OCI-LY1 (cell line): ENCODE data around the gene CFAP97D2.
A peak's percentile ranks its signal among the peaks of the same experiment; 100 is the strongest.

Experiments used
- H2AFZ ChIP-seq: fragments of 200-600 bp; sonication (generic), shearing (Covaris generic); 2 replicates; pipeline ENCODE4 v1.6.0; 2014; ENCODE audit warnings: antibody characterized with exemption, mild to moderate bottlenecking, low read length
- H3F3A ChIP-seq: fragments of 200-600 bp; sonication (generic), shearing (Covaris generic); 2 replicates; pipeline ENCODE4 v1.6.0; 2014; ENCODE audit warnings: mild to moderate bottlenecking, antibody characterized with exemption, low read length, moderate library complexity; ENCODE audit not compliant: insufficient read depth
- H3K27ac ChIP-seq: fragments of 200-600 bp; sonication (generic); 2 replicates; pipeline ENCODE4 v1.5.1; 2014; ENCODE audit warnings: low read length, mixed run types, mild to moderate bottlenecking, low read depth; ENCODE audit not compliant: poor library complexity, severe bottlenecking
- H3K27me3 ChIP-seq: fragments of 200-600 bp; sonication (generic); 2 replicates; pipeline ENCODE4 v1.6.0; 2014; ENCODE audit warnings: antibody characterized with exemption, mild to moderate bottlenecking, low read length, moderate library complexity; ENCODE audit not compliant: insufficient read depth
- H3K36me3 ChIP-seq: fragments of 200-600 bp; sonication (generic); 2 replicates; pipeline ENCODE4 v1.6.1; 2014; ENCODE audit warnings: mild to moderate bottlenecking, antibody characterized with exemption, low read length, moderate library complexity, mixed read lengths; ENCODE audit not compliant: insufficient read depth
- H3K4me1 ChIP-seq: fragments of 200-600 bp; sonication (generic); 2 replicates; pipeline ENCODE4 v1.5.1; 2014; ENCODE audit warnings: mild to moderate bottlenecking, low read length, moderate library complexity; ENCODE audit not compliant: insufficient read depth, severe bottlenecking
- H3K4me2 ChIP-seq: fragments of 200-600 bp; sonication (generic), shearing (Covaris generic); 2 replicates; pipeline ENCODE4 v1.6.1; 2014; ENCODE audit warnings: low read length
- H3K4me3 ChIP-seq: fragments of 200-600 bp; sonication (generic); 2 replicates; pipeline ENCODE4 v1.5.1; 2014; ENCODE audit warnings: low read length, low read depth, mild to moderate bottlenecking, mixed read lengths; ENCODE audit not compliant: poor library complexity, severe bottlenecking
- H3K79me2 ChIP-seq: fragments of 200-600 bp; shearing (Covaris generic); 2 replicates; pipeline ENCODE4 v1.6.1; 2016; ENCODE audit warnings: mixed run types, low read length, mixed read lengths; ENCODE audit not compliant: insufficient read depth
- H3K9ac ChIP-seq: fragments of 200-600 bp; sonication (generic), shearing (Covaris generic); 2 replicates; pipeline ENCODE4 v1.6.1; 2014; ENCODE audit warnings: mild to moderate bottlenecking, low read length, mixed read lengths
- H3K9me2 ChIP-seq: fragments of 200-600 bp; sonication (generic), shearing (Covaris generic); 2 replicates; pipeline ENCODE4 v1.6.1; 2014; ENCODE audit warnings: low read depth, mild to moderate bottlenecking, low read length, mixed read lengths
- H3K9me3 ChIP-seq: fragments of 200-600 bp; shearing (Covaris generic); 2 replicates; pipeline ENCODE4 v1.6.1; 2014; ENCODE audit warnings: low read length, mixed read lengths
- H4K20me1 ChIP-seq: fragments of 200-600 bp; sonication (generic), shearing (Covaris generic); 2 replicates; pipeline ENCODE4 v1.6.0; 2016; ENCODE audit warnings: mild to moderate bottlenecking, low read length; ENCODE audit not compliant: insufficient read depth
- CTCF ChIP-seq: fragments of 200-600 bp; sonication (generic), shearing (Covaris generic); IDR thresholded peaks from 2 replicates; pipeline ENCODE4 v1.5.1; 2017; ENCODE audit warnings: mild to moderate bottlenecking, antibody characterized with exemption, low read length, moderate library complexity, mixed read lengths
- EZH2 ChIP-seq: fragments of 200-600 bp; sonication (generic), shearing (Covaris generic); IDR thresholded peaks from 2 replicates; pipeline ENCODE4 v1.8.0; 2017; ENCODE audit warnings: borderline replicate concordance, mixed run types, mild to moderate bottlenecking, antibody characterized with exemption, low read length, moderate library complexity, mixed read lengths

The CFAP97D2 gene

DNA sequence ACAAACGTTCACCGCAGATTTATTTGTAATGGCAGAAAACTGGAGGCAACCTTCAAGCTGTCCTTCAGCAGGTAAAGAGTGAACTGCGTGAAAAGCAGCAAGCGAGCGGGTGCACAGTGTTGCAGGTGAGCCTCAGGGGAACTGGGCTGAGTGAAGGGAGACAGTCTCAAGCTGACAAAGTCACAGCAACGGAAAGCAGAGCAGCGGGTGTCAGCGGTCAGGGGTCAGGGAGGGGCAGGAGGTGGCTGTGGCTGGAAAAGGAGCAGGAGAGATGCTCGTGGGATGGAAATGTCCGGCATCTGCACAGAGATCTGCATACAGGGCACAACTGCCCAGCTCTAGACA is 38.2 kb upstream of the CFAP97D2 start:
- H3F3A ChIP-seq: no peaks in the 10 kb centered on the region
- H2AFZ ChIP-seq: no peak overlapping the region
- H3K9me2 ChIP-seq: no peaks in the 10 kb centered on the region
- no peak overlapping the region for H3K4me2 ChIP-seq
- peaks cover 43% of the 10 kb centered on the region for H3K4me1 ChIP-seq
- H3K27me3 ChIP-seq: peaks cover 6% of the 10 kb centered on the region; the same call in 1 of the 2 replicates
- H3K9me3 ChIP-seq: no peaks in the 10 kb centered on the region
- TF ChIP-seq EZH2 (no peak), CTCF (no peak)
- no peak overlapping the region for H3K9ac ChIP-seq
- H3K36me3 ChIP-seq: no peaks in the 10 kb centered on the region
- no peak overlapping the region for H3K4me3 ChIP-seq
- H4K20me1 ChIP-seq: no peaks in the 10 kb centered on the region
- H3K79me2 ChIP-seq: no peaks in the 10 kb centered on the region
- H3K27ac ChIP-seq: peak overlapping the region; percentile 9

DNA sequence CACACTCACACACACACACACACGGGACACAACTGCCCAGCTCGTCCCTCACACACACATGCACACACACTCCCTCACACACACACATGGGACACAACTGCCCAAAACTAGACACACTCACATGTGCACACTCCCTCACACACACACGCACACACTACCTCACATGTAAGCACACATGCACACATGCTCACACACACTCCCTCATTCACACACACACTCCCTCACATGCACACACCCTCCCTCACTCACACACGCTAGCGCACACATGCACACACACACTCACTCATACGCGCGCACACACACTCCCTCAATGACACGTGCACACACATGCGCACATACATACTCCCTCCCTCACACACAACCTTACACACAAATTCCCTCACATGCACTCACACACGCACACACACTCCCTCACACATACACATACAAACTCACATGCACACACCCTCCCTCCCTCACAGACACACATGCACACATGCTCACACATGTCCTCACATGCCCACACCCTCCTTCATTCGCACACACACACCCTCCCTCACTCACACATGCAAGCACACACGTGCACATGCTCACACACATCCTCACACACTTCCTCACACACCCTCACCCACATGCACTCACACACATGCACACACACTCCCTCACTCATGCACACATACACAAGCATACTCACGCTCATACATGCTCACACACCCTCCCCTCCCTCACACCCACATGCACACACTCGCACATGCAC is 37.6 kb upstream of the CFAP97D2 start:
- no peak for TF ChIP-seq CTCF
- no peak for TF ChIP-seq EZH2
- Histone ChIP-seq H3K79me2 (no peaks in the 10 kb centered on the region), H3K9me2 (no peaks in the 10 kb centered on the region), H3K4me1 (peaks cover 49% of the 10 kb centered on the region), H3K27ac (no peak overlapping the region), H4K20me1 (no peaks in the 10 kb centered on the region), H3K4me2 (no peak overlapping the region), H3K4me3 (no peak overlapping the region), H2AFZ (no peak overlapping the region), H3K9ac (no peak overlapping the region), H3K9me3 (no peaks in the 10 kb centered on the region), H3F3A (no peaks in the 10 kb centered on the region), H3K27me3 (peaks cover 6% of the 10 kb centered on the region; the same call in 1 of the 2 replicates), H3K36me3 (no peaks in the 10 kb centered on the region)

GRCh38 chr13:114142137-114142550 is 36.9 kb upstream of the CFAP97D2 start:
- Histone ChIP-seq H3K79me2 (no peaks in the 10 kb centered on the region), H4K20me1 (no peaks in the 10 kb centered on the region), H3K36me3 (no peaks in the 10 kb centered on the region), H3K27me3 (peaks cover 6% of the 10 kb centered on the region; the same call in 1 of the 2 replicates), H2AFZ (no peak overlapping the region), H3K4me1 (peaks cover 54% of the 10 kb centered on the region), H3K4me3 (no peak overlapping the region), H3K27ac (peak overlapping the region; percentile 58), H3K9ac (no peak overlapping the region), H3K9me3 (no peaks in the 10 kb centered on the region), H3F3A (no peaks in the 10 kb centered on the region), H3K4me2 (no peak overlapping the region), H3K9me2 (no peaks in the 10 kb centered on the region)
- TF ChIP-seq CTCF: no peak
- TF ChIP-seq EZH2: no peak
